UCSD-AML1 (cell line): Measurements from ENCODE around the gene HCAR2.
"Not testable (repeated sequence)": the region's sequence is repeated elsewhere in the genome, so short reads cannot be mapped to it uniquely, and the experiment has no call there.

ENCODE experiments used
- DNase-seq: peaks from one replicate; lab custom pipeline; 2025; ENCODE audit not compliant: unreplicated experiment; lab: John Stamatoyannopoulos, UW

Gene HCAR2

GRCh38 chr12:122665759-122666158 lies 37.4 kb downstream of the HCAR2 start:
- DNase-seq = no peak

GRCh38 chr12:122665349-122665748 lies 37.8 kb downstream of the HCAR2 start:
- no peak for DNase-seq

- DNase-seq = no peak
These were observed 41.2 kb downstream of the HCAR2 start for GRCh38 chr12:122661938-122662337.

DNA sequence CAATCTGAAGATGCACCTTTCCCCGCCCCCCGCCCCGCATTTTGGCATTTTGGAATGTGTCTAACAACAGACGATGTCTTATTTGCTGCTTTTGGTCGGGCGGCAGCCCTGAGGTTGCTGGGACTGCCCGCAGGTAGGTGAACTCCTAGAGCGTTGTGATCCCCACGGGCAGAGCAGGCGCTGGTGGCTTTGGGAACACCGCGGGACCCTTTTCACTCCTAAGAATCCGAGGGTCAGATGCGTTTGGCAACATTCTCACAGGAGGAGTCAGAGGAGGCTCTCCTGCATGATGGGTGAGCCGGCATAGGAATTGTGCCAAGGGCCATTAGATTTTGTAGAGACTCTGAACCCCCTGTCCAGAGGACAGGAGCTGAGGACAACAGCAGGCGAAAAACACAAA lies 41.9 kb downstream of the HCAR2 start:
- no peak for DNase-seq

GRCh38 chr12:122659579-122659978 lies 43.6 kb downstream of the HCAR2 start:
- DNase-seq = no peak

GRCh38 chr12:122656298-122656697 lies 46.9 kb downstream of the HCAR2 start:
- DNase-seq = no peak

DNA sequence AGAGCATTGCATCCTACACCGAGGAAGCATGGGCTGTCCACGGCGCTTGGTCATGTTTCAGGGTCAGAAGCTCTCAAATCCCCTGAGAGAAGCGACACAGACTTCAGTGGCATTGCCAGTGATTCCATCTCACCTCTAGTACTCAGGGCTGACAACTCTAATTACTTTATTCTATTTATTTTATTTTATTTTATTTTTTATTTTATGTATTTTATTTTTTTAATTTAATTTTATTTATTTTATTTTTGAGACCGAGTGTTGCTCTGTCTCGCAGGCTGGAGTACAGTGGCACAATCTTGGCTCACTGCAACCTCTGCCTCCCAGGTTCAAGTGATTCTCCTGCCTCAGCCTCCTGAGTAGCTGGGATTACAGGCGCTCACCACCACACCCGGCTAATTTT lies 49.9 kb downstream of the HCAR2 start:
- DNase-seq = not testable (repeated sequence)

DNA sequence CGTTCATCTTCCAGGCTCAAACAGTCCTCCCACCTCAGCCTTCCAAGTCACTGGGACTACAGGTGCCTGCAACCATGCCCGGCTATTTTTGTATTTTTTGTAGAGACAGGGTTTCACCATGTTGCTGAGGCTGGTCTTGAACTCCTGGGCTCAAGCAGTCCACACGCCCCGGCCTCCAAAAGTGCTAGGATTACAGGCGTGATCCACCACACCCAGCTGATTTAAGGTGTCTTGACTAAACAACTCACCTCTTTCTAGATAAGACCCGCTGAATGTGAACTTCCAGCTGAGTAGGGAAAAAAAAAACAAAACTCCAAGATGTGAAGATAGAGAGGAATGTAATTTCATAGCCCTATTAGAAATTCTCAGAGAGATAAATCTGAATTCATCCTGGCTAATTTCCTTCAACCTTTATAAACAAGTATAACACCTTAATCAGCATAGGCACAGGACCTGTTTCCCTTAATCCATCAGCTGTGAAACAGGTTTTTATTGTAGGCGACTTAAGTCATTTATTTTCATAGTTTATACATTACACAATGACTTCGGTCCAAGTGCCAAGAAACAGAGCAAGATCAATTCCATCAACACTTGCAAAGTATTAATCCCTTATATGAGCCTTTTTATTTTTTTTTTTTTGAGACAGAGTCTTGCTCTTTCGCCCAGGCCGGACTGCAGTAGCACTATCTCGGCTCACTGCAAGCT lies 51.5 kb downstream of the HCAR2 start:
- no peak for DNase-seq
